Measurements from ENCODE around the gene EHBP1.

The EHBP1 gene

DNA sequence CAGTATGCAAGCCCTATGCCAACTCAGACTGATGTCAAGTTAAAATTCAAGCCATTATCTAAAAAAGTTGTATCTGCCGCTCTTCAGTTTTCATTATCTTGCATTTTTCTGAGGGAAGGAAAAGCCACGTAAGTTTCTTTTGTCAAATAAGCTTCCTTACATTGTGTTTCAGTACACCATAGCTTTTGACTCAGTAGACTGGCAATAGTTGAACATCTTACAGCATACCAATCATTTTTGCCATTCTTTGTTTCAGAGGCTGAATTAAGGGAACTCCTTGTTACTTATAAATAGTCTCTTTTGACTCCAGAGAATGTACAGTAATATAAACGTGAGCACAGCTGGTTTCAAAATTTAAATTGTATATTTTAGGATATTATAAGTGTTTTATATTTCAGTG lies 120.6 kb downstream of the EHBP1 start:
- DNase-seq = no peak

DNA sequence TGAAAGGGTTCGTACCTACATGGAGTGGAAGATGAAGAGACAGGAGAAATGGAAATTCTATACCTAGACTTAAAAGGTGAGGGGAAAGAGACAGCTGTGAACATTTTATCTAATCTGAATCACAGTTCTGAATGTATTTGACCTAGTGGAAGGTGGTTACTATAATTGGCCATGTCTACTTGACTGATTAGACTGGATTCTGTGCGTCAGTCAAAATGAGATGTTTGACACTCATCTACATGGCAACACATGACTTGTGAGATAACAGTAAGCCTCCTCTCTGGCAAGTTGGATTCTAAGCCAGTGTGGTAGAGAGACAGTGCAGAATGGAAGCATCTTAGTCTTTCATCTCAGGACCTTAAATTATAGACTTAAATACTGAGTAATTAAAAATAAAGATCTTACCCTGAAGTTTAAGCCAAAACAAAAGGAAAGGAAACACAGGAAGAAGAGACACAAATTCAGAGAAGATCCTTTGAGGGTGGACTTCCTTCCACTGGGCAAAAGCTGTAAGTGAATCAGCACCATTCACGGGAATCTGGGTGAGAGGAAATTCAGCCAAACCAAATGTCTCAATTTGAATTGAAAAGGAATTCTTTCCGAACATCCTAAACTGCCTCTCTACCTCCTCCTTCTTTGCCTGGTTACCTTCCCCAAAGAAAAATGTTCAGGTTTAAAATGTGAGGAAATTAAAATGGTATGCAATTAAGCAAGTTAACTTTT lies 121.6 kb downstream of the EHBP1 start:
- DNase-seq = no peak

DNA sequence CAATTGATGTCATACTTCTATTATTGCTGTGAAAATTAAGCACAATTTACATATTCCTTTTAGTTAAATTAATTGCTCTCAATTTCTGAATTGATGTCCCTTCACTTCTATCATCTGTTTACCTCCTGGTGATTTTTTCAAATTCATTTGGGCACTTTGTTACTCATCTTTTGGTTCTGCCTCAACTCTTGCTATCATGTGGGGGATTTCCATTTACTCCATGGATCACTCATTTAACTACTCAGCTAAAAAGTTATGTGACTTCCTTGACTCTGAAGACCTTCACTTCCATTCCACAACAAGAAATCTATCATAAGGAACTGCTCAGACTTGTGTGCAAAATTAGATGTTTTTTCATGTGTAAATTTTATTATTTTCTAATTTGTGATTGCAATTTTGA lies 126.2 kb downstream of the EHBP1 start:
- no peak for DNase-seq

DNA sequence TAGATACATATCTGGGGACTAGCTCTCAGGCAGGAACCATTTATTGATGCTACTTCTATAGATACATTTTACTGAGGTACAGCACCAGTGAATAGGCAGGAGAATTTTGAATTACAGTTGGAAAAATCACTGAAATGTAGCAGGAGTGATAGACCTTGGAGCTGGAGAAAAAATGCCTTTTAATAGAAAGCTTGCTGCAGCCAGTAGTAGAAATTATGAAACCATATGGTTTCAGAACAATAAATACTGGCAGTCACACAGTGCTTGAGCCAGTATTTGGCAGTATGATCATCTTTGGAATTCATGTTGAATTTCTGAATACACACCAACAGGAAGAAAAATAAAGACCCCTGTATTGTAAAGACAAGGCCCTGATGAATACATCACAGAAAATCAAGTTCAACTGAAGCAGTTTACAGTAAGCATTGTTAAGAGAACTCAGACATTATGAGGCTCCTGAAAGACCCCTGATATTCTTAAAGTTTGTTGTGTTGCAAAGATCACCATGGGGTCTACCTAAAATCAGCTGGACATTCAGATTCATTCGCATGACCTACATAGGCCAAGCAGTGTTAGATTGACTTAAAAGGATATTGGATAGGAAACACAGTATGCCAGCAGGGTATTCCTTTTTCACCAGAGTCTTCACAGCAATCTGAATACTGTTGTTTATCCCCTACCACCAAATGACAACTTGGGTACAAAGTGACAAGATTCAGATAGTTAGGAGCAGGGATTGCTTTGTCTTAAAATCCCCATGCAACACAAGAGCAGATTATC lies 139.0 kb downstream of the EHBP1 start:
- DNase-seq = no peak

DNA sequence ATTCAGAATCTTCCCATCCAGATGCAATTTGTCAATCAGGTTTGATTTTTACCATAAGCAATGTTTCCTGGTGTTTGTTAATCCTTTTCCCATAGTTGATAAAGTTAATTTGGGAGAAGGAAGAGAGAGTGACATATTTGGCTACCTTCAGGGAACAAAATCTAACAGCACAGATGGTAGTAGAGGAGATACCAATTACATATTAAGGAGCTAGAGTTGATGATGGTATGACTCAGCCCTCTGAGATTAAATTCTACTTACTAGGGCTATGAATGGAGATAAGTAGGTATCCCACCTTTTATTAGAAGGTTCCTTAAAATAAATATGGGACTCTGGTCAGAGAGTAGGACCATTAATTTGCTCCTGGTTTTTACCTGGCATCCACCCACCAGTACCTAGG lies 139.7 kb downstream of the EHBP1 start:
- DNase-seq = no peak

DNA sequence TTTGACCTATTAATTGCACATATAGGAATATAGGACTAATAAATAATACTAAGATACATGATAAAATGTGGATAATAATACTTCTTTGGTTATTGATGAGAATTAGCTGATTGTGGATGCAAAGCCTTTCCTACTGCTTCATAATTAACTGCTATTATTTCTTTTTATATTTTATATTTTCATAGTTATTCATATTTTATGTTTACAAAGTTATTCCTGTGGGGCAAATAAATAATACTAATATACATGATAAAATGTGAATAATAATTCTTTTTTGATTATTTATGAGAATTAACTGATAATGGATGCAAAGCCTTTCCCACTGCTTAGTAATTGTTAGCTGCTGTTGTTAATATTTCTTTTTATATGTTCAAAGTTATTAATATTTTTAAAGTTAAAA lies 146.7 kb downstream of the EHBP1 start:
- DNase-seq = no peak

DNA sequence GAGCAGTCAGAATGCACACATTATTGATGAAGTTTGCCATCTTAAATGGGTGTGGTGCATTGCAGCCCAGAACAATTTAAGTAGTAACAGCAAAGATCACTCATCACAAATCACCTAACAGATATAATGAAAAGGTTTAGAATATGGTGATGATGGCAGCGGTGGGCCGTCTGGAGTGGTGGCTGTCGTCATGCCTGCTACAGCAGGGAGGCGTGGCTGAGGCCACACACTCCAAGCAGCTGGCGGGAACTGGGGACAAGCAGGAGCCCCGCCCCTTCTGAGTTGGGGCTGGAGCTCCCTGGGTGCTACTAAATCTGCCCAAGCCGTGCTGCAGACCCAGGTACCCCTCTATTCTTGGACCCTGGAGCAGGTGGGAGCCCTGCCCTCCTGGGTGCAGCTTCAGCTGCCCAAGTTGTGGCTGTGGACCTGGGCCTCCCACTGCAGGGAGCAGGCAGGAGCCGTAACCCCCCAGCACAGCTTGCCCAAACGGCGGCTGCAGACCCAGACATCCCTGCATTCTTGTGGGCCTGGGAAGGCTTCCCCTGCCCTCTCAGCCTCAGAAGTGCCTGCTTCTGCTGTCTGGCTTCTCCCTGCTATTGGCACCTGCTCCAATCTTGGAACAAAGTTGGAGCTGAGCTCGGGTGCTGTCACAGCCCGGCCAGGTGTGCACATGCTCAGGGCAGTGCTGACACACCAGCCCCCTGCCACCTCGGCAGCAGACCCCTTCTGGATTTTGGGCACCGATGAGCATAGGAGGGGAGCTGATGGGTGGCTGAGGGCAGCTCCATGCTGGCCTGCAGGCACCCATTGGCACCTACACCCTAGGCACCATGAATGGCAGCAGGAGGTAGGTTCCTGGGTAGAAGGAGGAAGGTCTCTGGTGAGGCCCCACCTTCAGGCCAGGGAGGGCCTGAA lies 149.3 kb downstream of the EHBP1 start:
- DNase-seq = no peak

DNA sequence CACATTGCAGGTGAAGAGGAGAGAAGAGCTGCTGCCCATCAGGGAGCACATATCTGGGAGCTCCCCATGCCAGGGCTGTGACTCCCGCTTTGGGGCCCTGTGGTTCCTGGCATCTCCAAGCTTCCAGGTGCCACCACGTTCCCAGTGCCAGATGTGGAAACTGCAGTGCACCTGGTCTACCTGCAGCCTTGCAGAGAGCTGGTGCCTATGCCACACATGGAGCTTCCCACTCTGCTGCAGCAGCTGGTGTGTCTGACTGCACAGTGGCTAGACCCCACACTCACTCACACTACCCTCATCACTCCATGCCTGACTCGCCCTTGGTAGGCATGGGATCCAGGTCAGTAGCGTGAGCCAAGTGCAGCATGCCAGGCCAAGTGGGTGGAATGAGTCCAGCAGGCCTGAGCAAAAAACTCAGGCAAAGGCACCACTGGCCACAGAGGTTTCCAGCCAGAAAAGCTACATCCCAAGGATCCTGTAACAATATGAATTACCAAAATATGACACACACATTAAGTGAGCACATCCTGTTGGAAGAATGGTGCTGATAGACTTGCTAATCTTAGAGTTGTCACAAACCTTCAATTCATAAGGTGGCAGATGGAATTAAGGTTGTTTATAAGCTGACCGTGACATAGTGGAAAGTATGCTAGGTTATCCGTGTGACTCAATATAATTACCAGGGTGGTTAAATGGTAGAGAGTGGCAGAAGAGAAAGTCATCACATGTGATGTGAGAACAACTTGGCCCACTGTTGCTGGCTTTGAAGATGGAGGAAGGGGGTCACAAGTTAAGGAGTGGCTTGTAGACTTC lies 150.9 kb downstream of the EHBP1 start:
- DNase-seq = no peak

DNA sequence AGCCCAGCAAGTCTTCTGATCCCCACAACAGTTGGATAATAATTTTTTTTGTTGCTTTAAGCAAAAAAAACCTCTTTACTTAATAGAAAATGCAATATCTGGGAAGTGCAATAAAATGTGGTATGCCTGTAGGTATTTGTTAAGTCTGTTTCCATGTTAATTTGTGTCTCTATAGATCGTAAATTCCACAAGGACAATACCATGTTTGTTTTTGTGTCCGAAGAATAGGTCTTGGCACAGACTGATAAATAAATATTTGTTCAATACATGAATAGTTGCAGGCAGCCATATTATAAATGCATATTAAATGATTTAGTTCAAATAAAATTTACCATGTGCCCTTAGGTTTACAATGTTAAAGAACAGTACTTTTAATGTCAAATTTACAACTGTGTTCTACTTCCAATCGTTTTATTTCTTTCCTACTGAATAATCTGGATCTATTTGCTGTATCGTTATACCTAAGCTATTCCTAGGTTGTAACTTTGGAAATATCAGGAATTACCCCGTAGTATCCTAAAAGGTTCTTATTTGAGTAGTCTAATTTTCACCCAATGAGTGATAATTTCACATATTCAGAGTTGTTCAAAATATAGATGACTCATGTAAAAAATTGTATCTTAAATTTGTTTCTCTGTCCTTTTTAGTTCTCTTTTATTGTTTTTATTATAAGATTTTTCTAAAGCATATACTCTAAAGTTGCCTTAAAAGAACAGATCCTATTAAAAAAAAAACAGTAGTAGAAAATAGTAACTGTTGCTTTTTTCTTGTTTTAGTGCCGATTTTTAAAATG lies 151.8 kb downstream of the EHBP1 start:
- DNase-seq = no peak

DNA sequence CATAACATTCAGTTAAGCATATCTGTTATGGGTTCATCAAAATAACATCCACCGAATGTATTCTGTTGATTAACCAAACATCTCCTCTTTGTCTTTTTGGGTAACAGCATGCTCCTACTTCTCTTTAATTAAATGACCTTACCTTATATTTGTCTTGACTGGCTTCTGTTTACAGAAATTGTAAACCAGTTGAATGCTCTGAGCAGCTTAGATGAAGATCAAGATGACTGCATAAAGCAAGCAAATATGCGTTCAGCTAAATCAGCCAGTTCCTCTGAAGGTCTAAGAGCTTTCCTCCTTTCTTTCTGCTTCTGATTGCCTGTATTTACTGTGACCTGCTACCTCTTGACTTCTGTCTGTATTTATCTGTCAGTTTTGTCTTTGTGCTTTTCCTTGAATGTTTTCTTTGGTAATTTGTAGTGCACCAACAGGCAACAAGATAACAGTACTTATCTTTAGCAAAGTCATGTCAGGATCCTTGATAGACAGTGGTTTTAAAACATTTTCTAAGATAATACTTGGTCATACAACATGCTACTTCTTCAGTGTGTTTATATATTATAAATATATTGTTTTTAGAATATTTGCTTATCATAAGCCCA lies 152.8 kb downstream of the EHBP1 start:
- DNase-seq = no peak

DNA sequence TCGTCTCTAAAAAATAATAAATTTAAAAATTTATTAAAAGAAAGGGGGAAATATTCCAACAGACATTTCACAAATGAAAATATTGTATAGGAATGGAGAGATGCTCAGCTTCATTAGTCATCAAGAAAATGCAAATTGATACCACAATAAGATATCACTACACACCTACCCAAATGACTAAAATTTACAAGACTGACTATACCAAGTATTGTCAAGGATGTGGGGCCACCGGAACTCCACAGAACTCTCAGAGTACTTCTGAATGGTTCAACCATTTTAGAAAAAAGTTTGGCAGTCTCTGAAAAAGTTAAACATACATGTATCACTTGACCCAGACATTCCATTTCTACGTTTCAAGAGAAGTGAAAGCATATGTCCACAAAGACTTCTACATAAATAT lies 163.4 kb downstream of the EHBP1 start:
- DNase-seq = no peak

DNA sequence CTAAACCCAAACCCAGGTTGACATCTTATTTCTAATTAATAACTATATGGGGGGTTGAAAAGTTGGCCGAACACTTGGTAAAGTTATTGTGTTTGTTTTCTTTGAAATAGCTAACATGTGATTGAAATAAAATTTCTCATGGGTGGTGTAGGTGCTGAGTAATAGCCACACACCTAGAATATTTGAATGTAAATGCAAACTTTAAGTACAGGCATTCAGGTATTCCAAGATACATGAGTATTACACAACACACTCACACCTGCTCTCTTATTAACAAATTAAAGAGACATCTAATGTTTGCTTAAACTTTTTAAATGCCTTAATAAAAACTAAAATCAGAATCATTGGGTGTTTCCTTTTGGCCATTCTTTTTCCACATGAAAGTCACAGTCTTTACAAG lies 165.5 kb downstream of the EHBP1 start:
- no peak for DNase-seq

DNA sequence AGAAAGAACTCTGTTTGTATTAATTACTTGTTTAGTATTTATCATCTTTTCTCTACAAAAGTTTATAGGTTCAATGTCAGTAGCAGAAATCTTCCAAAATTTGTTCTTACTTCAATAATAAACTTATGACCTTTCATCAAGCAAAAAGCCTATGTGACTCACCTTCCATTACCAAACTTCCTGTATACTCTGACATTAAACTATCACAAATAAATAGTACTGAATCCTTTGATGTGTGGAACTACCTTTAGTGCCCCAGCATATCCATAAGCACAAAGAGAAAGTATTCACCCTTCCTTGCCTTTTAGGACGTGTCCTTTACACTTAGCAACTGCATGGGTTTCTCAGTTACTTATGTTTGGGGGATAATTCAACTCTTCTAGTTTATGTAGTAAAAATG lies 166.0 kb downstream of the EHBP1 start:
- DNase-seq = no peak

DNA sequence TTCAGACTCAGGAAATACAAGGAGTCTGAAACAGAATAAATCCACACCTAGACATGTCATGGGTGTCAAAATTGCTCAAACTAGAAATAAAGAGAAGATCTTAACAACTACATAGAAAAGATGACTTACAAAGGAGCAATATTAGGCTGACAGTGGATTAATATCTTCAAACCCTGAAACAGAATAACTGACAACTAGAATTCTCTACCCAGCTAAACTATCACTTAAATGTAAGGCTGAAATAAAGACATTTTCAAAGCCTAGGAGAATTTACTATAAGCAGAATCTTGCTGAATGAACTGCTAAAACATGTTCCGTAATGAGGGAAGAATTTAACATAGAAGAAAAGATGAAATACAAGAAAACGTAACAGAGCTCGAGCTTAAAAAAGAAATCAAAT lies 168.1 kb downstream of the EHBP1 start:
- DNase-seq = no peak

DNA sequence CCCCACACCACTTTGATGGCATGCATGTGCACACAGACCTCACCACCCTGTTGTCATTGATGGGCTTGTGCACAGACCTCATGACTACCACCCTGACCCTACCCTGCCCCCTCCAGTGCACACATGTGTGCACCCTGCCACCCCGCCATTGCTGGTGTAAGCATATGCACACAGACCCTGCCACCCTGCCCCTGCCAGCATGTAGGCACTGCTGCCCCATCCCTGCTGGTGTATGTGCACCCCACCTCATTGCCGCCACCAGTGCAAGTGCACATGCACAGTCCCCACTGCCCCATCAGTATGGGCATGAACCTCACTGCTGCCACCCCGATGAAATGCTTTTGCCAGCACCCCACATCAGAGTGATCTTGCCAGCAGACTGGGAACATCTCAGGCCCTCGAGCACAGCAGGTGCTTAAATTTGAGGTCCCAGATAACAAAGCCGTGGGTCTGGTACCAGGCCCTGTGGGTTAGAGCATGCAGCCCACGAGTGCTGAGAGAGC lies 169.4 kb downstream of the EHBP1 start:
- no peak for DNase-seq

DNA sequence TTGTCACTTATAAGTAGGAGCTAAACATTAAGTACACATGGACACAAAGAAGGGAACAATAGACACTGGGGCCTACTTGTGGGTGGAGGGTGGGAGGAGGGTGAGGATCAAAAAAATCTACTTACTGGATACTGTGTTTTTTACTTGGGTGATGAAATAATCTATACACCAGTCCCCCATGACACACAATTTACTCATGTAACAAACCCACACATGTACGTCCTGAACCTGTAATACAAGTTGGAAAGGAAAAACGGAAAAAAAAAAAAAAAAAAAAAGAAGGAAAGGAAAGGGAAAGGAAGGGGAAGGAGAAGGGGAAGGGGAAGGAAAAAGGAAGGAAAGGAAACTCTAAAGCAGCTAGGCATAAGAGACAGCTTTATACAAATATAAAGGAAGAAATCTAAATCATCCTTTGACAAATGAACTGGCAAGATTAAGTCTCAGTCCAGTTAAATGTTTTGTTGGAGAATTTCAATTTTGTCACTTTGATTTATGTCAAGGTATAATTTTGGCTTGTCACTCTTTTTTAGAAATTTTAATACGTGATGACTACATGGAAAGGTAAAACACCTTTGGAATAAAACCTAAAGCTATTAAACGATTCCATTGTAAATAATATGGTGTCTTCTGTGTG lies 175.8 kb downstream of the EHBP1 start:
- no peak for DNase-seq

DNA sequence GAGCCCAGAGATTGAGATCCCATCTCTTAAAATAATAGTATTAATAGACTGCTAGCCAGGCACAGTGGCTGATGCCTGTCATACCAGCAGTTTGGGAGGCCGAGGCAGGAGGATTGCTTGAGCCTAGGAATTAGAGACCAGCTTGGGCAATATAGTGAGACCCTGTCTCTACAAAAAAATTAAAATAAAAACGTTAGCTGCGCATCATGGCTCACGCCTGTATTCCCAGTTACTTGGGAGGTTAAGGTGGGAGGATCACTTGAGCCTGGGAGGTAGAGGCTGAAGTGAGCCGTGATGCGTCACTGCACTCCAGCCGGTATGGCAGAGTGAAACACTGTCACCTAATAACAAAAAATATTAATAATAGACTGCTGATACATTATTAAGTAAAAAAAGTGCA lies 178.1 kb downstream of the EHBP1 start:
- no peak for DNase-seq

DNA sequence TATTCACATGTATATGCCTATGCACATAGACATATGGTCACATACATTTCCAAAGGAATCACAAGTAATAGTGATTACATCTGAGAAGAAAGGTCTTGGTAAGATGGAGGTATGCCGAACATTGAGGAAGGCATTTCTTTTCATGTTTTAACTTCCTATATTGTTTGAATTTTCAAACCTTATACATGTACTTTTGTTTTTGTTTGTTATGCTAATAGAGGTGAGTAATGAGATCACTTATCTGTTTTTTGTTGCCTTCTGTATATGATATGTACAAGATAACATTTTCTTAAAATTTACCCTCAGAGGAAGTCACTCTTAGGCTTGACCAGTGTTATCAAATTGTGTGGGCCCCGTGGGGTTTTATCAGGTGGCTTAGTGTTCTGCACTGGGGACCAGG lies 178.6 kb downstream of the EHBP1 start:
- no peak for DNase-seq

DNA sequence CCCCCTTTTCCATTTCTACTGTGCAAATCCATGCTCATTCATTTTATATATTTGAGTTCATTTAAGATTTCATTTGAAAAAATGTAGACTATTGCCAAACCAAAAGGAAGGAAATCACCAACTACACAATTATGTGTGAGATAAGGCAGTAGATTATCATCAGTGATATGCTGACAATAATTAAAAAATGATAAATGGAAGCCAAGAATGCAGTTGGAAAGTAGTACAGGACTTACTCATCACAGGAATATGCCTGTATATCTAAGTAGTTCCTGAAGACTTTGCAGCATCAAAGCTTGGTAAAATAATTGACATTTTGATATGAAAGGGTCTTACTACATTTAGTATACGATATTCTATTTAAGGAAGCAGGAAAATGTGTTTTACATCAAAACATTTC lies 179.0 kb downstream of the EHBP1 start:
- no peak for DNase-seq

DNA sequence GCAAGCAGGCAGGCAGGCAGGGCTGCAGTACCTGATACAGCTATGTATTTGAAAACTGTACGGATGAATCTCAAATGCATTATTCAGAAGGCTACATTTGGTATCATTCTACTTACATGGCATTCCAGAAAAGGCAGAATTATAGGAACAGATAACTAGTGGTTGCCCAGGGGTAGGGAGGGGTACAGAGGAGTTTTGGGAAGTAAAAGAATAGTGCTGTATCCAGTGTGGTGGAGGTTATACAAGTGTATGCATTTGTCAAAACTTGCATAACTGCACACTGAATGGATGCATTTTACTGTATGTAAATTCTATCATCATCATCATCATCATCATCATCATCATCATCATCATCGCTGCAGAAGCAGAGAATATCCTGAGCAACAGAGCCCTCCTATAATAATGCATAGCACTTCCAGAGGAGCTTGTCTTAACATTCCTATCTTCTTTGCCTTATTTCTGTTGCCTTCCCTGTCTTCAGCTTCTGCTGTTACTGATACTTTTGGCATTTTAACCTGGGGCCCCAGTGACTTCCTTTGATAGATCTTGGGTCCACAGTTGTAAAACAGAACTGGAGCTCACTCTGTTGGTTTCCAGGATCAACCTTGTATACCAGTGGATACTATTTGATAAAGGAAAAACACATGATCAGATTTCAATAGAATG lies 189.6 kb downstream of the EHBP1 start:
- DNase-seq = no peak

Data from MV-4-11 (cell line).